Activated CD8-positive, alpha-beta T cell treated with anti-CD3 and anti-CD28 coated beads, Interleukin-2, amount 10 ng/mL, durations not matched to agents 7 days and 5 days (primary cell): ENCODE measurements around the gene MEX3D. TPM values are rescaled to one million over a fixed set of nuclear protein-coding genes. Genes with fewer than 3 reads are reported as not detected.

Experiments used
- ATAC-seq: fragments of 150-1000 bp; cut with Tn5 transposase; one replicate; pipeline ENCODE4 v1.10.0; 2021; ENCODE audit warnings: moderate library complexity
- CTCF ChIA-PET: fragments of 350-600 bp; sonication (Branson Sonifier 250); formaldehyde crosslinking; loops from one replicate; lab custom pipeline; 2021; ENCODE audit warnings: antibody characterized with exemption; lab: Charles Lee
- POLR2A ChIA-PET: fragments of 350-600 bp; sonication (Branson Sonifier 250); formaldehyde crosslinking; loops from one replicate; lab custom pipeline; 2021; ENCODE audit warnings: antibody characterized with exemption; lab: Charles Lee
- DNase-seq: peaks from one replicate; pipeline ENCODE4 v3.0.0-alpha.2; 2020
- H3K27ac Mint-ChIP-seq: one replicate; pipeline ENCODE4 v1.8.0; 2021; ENCODE audit warnings: mild to moderate bottlenecking, mixed read lengths
- H3K27me3 Mint-ChIP-seq: one replicate; pipeline ENCODE4 v1.8.0; 2021; ENCODE audit warnings: low read depth, mixed read lengths
- H3K36me3 Mint-ChIP-seq: one replicate; pipeline ENCODE4 v1.8.0; 2021; ENCODE audit warnings: low read depth, mixed read lengths
- H3K4me1 Mint-ChIP-seq: one replicate; pipeline ENCODE4 v1.8.0; 2021; ENCODE audit warnings: low read depth, mixed read lengths
- H3K4me3 Mint-ChIP-seq: one replicate; pipeline ENCODE4 v1.8.0; 2021; ENCODE audit warnings: mild to moderate bottlenecking, mixed read lengths
- H3K9me3 Mint-ChIP-seq: one replicate; pipeline ENCODE4 v1.8.0; 2022; ENCODE audit warnings: mixed read lengths; ENCODE audit not compliant: insufficient read depth
- total RNA-seq, 2 experiments: library from RNA; stranded (reverse); gene quantifications; one replicate each; pipeline ENCODE4 v1.2.3, GENCODE V29; 2021

MEX3D gene
- total RNA-seq, 2 experiments from 2014 or later: 12.2 to 12.5 TPM

DNA sequence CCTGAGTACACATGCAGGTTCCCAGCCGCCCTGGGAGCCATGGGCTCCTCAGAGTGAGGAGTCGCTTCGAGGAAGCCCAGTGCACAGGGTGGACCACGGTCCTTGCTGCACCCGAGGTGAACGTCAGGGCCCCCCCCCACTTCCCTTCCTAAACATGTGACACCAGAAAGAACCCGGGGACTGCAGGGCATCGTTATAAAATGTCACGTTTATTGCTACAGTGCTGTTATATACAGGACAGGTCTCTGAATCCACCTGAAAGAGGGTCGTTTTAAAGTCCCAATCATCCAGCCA, 40.9 kb upstream of the MEX3D start:
- no peak overlapping the region for H3K27ac Mint-ChIP-seq
- H3K4me3 Mint-ChIP-seq: no peak overlapping the region
- no peak for ATAC-seq
- CTCF ChIA-PET: interaction anchor here (1.3 kb wide), 1 partner anchor 63 kb away, joined by 3 read pairs; no protein-coding TSS in a partner anchor
- DNase-seq: peak; percentile 37
- POLR2A ChIA-PET: no interaction called here
- no peaks in the 10 kb centered on the region for H3K9me3 Mint-ChIP-seq
- peaks cover 61% of the 10 kb centered on the region for H3K4me1 Mint-ChIP-seq
- peaks cover 24% of the 10 kb centered on the region for H3K36me3 Mint-ChIP-seq
- no peaks in the 10 kb centered on the region for H3K27me3 Mint-ChIP-seq

DNA sequence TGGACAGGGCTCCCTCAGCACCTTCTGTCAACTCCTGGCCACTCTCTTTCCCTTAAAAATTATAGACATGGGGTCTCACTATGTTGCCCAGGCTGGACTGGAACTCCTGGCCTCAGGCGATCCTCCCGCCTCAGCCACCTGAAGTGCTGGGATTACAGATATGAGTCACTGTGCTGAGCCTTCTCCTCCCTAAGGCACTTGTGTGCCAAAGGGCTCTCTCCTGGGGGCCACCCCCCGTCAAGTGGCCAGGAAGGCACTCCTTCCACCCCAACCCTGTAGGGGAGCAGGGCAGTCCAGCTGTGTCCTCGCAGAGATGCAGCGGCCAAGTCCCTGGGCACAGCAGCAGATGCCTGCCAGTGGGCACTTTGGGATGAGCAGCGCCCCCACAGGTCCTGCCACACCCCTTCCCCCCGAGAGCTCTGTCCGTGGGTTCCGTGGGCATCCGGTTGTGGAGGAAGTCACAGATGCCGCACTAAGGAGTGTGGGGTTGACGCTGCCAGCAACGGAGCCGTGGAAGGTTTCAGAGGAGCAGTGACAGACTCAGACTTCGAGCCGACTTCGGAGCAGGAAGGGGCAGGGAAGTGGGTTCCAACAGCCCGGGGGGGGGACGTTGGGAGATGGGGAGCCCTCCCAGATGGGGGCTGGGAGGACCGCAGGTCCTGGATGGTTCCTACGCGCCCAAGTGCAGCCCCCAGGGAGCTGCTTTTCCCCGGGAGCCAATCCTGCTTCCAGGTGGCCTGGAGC, 40.4 kb upstream of the MEX3D start:
- DNase-seq: peak; percentile 54
- peak overlapping the region; percentile 36 for H3K4me3 Mint-ChIP-seq
- H3K4me1 Mint-ChIP-seq: peaks cover 61% of the 10 kb centered on the region
- H3K27ac Mint-ChIP-seq: peak overlapping the region; percentile 61
- ChIA-PET CTCF (interaction anchor here (1.2 to 1.4 kb wide), 3 partner anchors 62 to 158 kb away, joined by 3 to 4 read pairs (median 3); no protein-coding TSS in a partner anchor), POLR2A (no interaction called here)
- ATAC-seq: no peak
- H3K9me3 Mint-ChIP-seq: no peaks in the 10 kb centered on the region
- H3K36me3 Mint-ChIP-seq: peaks cover 24% of the 10 kb centered on the region
- no peaks in the 10 kb centered on the region for H3K27me3 Mint-ChIP-seq

DNA sequence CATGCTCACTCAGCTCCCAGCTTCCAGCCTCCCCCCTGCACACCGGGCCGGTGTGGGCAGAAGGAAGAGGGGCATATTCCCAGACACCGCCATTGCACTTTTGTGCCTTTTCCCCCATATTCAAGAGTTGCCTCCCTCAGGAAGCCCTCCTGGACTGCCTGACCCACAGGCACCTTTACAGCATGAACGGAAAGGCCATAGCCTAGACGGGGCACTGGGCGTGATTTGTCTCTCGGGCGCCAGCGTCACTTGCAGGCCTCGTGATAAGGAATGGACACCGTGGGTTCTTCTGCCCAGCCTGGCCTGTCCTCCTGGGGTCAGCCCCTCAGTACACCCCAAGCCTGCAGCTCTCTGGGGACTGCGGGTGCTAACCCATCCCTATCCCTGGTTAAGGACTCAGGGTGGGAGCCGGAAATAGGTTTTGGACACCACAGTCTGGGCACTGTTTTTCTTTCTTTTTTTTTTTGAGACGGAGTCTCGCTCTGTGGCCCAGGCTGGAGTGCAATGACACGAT, 38.1 kb upstream of the MEX3D start:
- peak overlapping the region; percentile 81 for H3K4me3 Mint-ChIP-seq
- DNase-seq (no peak), ATAC-seq (no peak)
- no peaks in the 10 kb centered on the region for H3K27me3 Mint-ChIP-seq
- peak overlapping the region; percentile 96 for H3K27ac Mint-ChIP-seq
- POLR2A ChIA-PET: interaction anchor here (0.6 to 1.8 kb wide), 8 partner anchors 13 to 72 kb away, joined by 3 to 6 read pairs (median 4); partner anchors contain the start of gene MBD3
- CTCF ChIA-PET: interaction anchor here (1.1 to 3.9 kb wide), 3 partner anchors 11 to 65 kb away, joined by 3 to 18 read pairs (median 16); partner anchors contain the start of gene TCF3
- H3K9me3 Mint-ChIP-seq: no peaks in the 10 kb centered on the region
- H3K36me3 Mint-ChIP-seq: peaks cover 21% of the 10 kb centered on the region
- peaks cover 62% of the 10 kb centered on the region for H3K4me1 Mint-ChIP-seq

DNA sequence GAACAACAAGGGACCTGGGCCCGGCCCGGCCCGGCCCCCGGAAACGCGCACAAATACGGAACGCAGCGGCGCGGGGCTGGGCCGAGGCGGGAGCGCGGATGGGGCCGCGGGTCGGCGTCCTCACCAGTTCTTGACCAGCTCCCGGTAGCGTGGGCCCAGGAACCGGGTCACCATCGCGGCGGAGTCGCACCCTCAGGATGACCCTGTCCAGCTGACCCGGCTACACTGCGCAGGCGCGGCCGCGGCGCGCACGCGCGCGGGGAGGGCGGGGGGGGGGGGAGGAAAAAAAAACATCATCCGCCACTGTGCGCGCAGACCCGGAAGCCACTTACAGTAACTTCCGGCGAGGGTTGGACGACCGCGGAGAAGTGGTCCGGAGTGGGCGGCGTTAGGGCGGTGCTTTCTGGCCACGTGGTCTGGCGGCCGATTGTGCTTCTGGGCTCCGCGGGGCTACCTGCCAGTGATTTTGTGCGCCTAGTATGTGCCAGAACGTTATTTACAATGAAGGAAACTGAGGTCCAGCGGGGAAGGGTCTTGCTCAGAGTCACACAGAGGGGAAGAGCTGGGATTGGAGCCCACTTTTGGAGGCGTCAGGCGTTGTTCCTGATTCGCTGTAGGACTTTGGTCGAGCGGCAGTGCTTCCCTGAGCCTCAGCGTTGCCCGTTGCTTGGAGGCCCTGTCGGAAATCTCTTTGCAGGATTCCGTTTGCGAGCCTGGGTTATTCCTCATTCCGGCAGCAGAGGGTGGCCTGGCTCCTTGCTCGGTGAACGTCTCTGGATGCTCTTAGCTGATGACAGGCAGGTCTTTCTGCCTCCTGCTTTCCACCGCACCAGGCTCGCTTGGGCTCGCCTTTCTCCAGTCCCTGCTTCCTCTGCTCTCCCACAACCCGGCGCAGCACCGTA, 37.4 kb upstream of the MEX3D start, which contains the start of gene UQCR11:
TSS of gene UQCR11 (minus strand) at position 227 of the 902 bp plus-strand sequence. CDS start at position 174, 53 bp downstream.
- DNase-seq (peak; percentile 96), ATAC-seq (peak; percentile 88)
- H3K4me1 Mint-ChIP-seq: peaks cover 56% of the 10 kb centered on the region
- H3K27me3 Mint-ChIP-seq: no peaks in the 10 kb centered on the region
- H3K36me3 Mint-ChIP-seq: peaks cover 20% of the 10 kb centered on the region
- H3K27ac Mint-ChIP-seq: peak within 1 kb of the TSS; percentile 96
- H3K9me3 Mint-ChIP-seq: no peaks in the 10 kb centered on the region
- ChIA-PET CTCF (interaction anchor here (1.1 to 3.9 kb wide), 4 partner anchors 11 to 66 kb away, joined by 3 to 18 read pairs (median 10); partner anchors contain the start of gene TCF3), POLR2A (interaction anchor here (0.6 to 1.8 kb wide), 7 partner anchors 12 to 72 kb away, joined by 3 to 6 read pairs (median 3); partner anchors contain the start of gene MBD3)
- peak within 1 kb of the TSS; percentile 81 for H3K4me3 Mint-ChIP-seq

DNA sequence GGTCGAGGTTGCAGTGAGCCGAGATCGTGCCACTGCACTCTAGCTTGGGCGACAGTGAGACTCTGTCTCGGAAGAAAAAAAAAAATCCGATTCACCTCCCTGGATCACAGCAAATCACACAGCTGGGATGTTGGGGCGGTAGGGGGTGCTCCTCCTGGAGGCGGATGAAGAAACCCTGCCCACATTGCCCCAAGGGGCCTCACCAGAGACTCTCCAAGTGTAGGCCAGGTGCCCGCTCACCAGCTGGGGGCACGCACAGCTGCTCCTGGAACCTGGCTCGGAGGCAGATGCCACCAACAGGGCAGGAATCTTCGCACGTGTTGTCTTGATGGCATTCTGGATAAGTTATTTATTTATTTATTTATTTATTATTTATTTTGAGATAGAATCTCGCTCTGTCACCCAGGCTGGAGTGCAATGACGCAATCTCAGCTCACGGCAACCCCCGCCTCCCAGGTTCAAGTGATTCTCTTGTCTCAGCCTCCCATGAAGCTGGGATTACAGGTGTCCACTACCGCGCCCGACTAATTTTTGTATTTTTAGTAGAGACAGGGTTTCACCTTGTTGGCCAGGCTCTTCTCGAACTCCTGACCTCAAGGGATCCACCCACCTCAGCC, 34.1 kb upstream of the MEX3D start:
- H3K4me1 Mint-ChIP-seq: peaks cover 35% of the 10 kb centered on the region
- CTCF ChIA-PET: interaction anchor here (1.4 to 2.1 kb wide), 2 partner anchors 9 to 70 kb away, joined by 5 to 7 read pairs; partner anchors contain the start of gene MBD3
- H3K36me3 Mint-ChIP-seq: peaks cover 24% of the 10 kb centered on the region
- no peak overlapping the region for H3K27ac Mint-ChIP-seq
- H3K4me3 Mint-ChIP-seq: no peak overlapping the region
- no peak for DNase-seq
- no peaks in the 10 kb centered on the region for H3K27me3 Mint-ChIP-seq
- POLR2A ChIA-PET: interaction anchor here (1.5 kb wide), 1 partner anchor 9 kb away, joined by 7 read pairs; the partner anchor contains the start of gene MBD3
- no peaks in the 10 kb centered on the region for H3K9me3 Mint-ChIP-seq
- no peak for ATAC-seq

DNA sequence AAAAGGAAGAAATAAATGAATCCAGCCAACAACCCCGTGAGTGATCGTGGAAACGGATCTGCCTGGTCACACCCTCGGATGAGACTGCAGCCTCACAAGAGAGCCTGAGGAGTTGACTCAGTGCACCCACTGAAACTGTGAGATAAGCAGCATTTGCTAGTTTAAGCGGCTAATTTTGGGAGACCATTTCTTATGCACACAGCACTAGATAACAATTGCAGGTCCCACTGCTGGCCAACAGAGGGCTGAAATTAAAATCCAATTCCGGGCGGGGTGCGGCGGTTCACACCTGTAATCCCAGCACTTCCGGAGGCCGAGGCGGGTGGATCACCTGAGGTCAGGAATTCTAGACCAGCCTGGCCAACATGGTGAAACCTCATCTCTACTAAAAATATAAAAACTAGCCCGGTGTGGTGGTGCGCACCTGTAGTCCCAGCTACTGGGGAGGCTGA, 33.5 kb upstream of the MEX3D start:
- CTCF ChIA-PET: interaction anchor here (1.4 kb wide), 1 partner anchor 71 kb away, joined by 5 read pairs; no protein-coding TSS in a partner anchor
- peaks cover 30% of the 10 kb centered on the region for H3K4me1 Mint-ChIP-seq
- H3K27ac Mint-ChIP-seq: no peak overlapping the region
- ATAC-seq (no peak), DNase-seq (no peak)
- peaks cover 25% of the 10 kb centered on the region for H3K36me3 Mint-ChIP-seq
- POLR2A ChIA-PET: interaction anchor here (1.5 kb wide), 1 partner anchor 9 kb away, joined by 7 read pairs; the partner anchor contains the start of gene MBD3
- no peak overlapping the region for H3K4me3 Mint-ChIP-seq
- H3K9me3 Mint-ChIP-seq: no peaks in the 10 kb centered on the region
- H3K27me3 Mint-ChIP-seq: no peaks in the 10 kb centered on the region

DNA sequence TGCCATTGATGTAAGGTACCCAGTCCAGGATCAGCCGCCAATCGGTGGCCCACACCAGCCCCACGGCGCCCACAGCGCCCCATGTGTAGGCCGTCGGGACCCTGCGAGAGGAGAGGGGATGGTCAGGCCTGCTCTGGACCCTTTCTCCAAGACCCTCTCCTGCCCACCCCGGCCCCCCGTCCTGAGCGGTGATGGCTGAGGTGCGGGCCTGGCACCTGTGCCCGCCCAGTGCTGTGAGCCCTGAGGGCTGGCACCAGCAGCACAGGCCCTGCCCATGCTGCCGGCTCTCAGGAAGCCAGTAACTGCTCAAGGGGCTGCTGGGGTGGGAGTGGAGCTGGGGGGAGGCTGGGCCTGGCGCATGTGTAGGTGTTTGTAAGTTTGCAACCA, 31.3 kb upstream of the MEX3D start:
- no peak for ATAC-seq
- no peak for DNase-seq
- Mint-ChIP-seq H3K4me1 (peaks cover 19% of the 10 kb centered on the region), H3K27ac (peak overlapping the region; percentile 43), H3K36me3 (peaks cover 29% of the 10 kb centered on the region), H3K27me3 (no peaks in the 10 kb centered on the region), H3K4me3 (no peak overlapping the region), H3K9me3 (no peaks in the 10 kb centered on the region)
- ChIA-PET POLR2A (no interaction called here), CTCF (no interaction called here)

DNA sequence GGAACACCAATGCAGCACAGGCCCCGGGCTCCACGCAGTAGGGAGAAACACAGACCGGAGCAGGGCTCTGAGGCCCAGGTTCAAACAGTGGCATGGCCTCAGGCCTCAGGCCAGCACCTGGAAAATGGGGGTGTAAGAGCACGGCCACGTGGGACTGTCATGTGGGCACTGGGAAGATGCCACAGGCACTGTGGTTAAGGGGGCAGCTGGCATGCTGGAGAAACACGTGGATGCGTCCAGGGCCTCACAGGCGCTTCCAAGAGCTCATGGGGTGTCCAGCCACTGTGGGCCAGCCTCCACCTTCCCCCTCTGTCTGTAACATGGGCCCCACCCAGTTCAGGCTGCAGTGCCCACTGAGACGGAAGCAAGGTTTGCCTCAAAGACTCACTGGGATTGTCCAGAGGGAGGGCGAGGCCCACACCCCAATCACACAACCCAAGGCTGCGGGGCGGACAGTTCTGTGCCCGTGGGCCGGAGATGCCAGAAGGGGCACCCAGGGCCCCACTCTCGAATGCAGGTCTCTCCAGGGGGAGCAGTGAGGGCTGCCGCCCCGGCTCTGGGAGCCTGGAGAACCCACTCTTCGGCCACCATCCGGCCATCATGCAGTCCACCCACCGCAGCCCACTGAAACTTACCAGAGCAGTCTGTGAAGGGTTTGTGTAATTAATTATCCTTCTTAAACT, 30.8 kb upstream of the MEX3D start:
- ATAC-seq (no peak), DNase-seq (no peak)
- H3K27me3 Mint-ChIP-seq: no peaks in the 10 kb centered on the region
- POLR2A ChIA-PET: no interaction called here
- no peak overlapping the region for H3K27ac Mint-ChIP-seq
- no peak overlapping the region for H3K4me3 Mint-ChIP-seq
- CTCF ChIA-PET: no interaction called here
- peaks cover 33% of the 10 kb centered on the region for H3K36me3 Mint-ChIP-seq
- no peaks in the 10 kb centered on the region for H3K9me3 Mint-ChIP-seq
- peaks cover 14% of the 10 kb centered on the region for H3K4me1 Mint-ChIP-seq

DNA sequence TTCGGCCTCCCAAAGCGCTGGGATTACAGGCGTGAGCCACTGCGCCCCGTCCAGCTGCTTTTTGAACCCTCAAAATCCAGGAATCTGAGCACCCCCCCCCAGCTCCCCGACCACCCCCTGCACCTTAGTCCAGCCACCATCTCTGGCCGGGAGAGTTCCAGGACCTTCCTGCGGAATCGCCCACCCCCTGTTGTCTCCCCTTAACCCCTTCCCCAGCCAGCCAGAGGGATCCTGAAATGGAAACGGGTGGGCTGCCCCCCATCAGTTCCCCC, 25.3 kb upstream of the MEX3D start:
- Mint-ChIP-seq H3K36me3 (peaks cover 26% of the 10 kb centered on the region), H3K27ac (peak overlapping the region; percentile 81)
- POLR2A ChIA-PET: interaction anchor here (1.0 to 1.9 kb wide), 4 partner anchors 9 to 77 kb away, joined by 3 to 7 read pairs (median 6); partner anchors contain the start of gene UQCR11

DNA sequence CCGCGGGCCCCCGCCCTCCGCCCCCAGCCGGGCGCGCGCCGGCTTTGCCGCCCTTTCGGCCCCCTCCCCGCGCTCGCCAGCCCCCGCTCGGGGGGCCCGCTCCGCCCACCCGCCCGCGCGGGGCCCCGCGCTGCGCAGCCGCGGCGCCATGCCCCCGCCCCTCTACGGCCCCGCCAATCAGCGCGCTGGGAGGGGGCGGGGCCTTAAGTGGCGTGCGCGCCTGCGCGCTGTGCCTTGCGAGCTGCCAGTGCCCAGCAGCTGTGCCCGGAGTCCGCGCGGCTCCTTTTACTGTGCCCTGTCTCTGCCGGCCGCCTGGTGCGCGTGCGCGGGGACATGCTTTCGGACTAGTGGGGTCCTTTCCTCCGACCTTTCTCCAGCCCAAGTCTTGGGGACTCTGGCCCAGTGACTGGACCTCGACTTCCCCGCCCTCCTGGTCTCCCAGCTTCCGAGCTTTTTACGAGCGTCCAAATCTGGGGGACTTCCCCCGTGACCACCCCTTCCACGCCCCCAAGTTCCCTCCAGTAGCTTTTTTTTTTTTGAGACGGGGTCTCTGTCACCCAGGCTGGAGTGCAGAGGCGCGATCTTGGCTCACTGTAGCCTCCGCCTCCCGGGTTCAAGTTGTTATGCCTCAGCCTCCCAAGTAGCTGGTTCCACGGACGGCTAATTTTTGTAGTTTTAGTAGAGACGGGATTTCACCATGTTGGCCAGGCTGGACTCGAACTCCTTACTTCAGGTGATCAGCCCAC, 24.8 kb upstream of the MEX3D start, which contains the start of gene MBD3:
TSS of gene MBD3 (minus strand) at position 111 of the 746 bp plus-strand sequence. CDS start 234 bp downstream, outside the sequence.
- Mint-ChIP-seq H3K9me3 (no peaks in the 10 kb centered on the region), H3K27ac (peak within 1 kb of the TSS; percentile 87), H3K4me1 (peaks cover 21% of the 10 kb centered on the region), H3K27me3 (no peaks in the 10 kb centered on the region), H3K36me3 (peaks cover 22% of the 10 kb centered on the region), H3K4me3 (peak within 1 kb of the TSS; percentile 88)
- DNase-seq (peak; percentile 90), ATAC-seq (peak; percentile 85)
- ChIA-PET POLR2A (interaction anchor here (0.6 to 1.9 kb wide), 6 partner anchors 9 to 78 kb away, joined by 3 to 7 read pairs (median 4); partner anchors contain the start of gene UQCR11), CTCF (interaction anchor here (1.0 to 2.0 kb wide), 6 partner anchors 10 to 233 kb away, joined by 3 to 8 read pairs (median 6); partner anchors contain the start of gene UQCR11)

More for the DNA sequence above, 25.3 kb upstream of the MEX3D start:
- ATAC-seq: no peak
- H3K27me3 Mint-ChIP-seq: no peaks in the 10 kb centered on the region
- no peaks in the 10 kb centered on the region for H3K9me3 Mint-ChIP-seq
- CTCF ChIA-PET: interaction anchor here (1.0 to 2.0 kb wide), 6 partner anchors 10 to 233 kb away, joined by 3 to 8 read pairs (median 6); partner anchors contain the start of gene UQCR11
- DNase-seq: no peak
- H3K4me3 Mint-ChIP-seq: peak overlapping the region; percentile 88
- peaks cover 21% of the 10 kb centered on the region for H3K4me1 Mint-ChIP-seq
